Measurements from ENCODE around the gene WASF2. TPM values are rescaled to one million over a fixed set of nuclear protein-coding genes. Genes with fewer than 3 reads are reported as not detected.
A peak's percentile ranks its signal among the peaks of the same experiment; 100 is the strongest.

The WASF2 gene
- total and polyA plus RNA-seq, 2 of the 13 experiments (the other 11 are each of a cell fraction or from before 2014, with no cell fraction given), result 10.4 to 27.7 TPM

DNA sequence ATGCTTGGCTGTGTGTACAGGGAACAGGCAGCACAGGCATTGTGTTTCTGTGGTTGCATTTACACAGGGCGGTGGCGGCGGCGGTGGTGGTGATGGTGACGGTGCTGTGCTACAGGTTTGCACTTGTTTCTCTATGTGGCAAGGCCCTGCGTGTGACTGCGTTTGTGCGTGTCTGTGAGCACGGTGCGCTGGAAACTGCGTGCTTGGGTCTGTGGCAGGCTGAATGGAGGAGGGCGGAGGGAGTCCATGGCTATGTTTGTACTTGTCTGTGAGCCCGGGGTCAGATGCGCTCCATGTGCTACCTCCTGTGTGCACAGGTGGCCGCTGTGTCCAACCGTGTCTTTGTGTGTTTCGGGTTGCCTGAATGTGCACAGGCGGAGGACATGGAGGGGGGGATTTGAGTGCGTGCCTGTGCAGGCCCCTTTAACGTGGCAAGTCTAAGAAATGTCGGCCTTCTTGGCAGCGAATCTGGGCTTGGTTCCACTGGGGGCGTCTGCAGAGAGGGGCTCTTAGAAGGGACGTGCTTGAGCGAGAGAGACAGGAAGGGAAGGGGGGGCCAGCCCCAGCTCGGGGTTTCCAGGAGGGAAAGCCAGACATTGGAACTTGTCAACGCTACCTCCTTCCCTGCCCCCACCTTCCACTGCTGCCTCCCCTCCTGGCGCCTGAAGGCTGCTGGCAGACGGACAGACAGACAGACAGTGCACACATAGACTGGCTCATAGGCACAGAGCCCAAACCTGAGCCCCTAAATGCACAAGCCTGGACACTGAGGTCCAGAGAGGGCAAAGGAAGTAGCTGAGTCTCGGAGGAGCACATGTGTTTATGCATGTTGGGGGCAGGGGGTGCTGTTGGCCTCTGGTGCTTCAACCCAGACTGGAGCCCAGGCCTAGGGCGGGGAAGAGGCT is 32.7 kb upstream of the WASF2 start (continued):
- TF ChIP-seq GATA4 (IDR thresholded peaks at IDR 0.05; ENCODE audit: borderline replicate concordance, low read depth) (no peak), ZBTB8A (CRISPR knock-in tag; IDR thresholded peaks at IDR 0.05; ENCODE audit: borderline replicate concordance, low read depth) (no peak), POLR2G (IDR thresholded peaks at IDR 0.05; ENCODE audit: low read depth, low read length) (no peak; the same call in none of the 2 replicates), ZNF547 (CRISPR knock-in tag; IDR thresholded peaks at IDR 0.05) (no peak), HNRNPUL1 (IDR thresholded peaks at IDR 0.05; ENCODE audit: low read depth, low read length) (no peak), ASH2L (IDR thresholded peaks at IDR 0.05; ENCODE audit: insufficient read length, low read depth, low read length) (peak; percentile 17), KDM4B (CRISPR knock-in tag; IDR thresholded peaks at IDR 0.05) (no peak), ZSCAN21 (CRISPR knock-in tag; IDR thresholded peaks at IDR 0.05; ENCODE audit: borderline replicate concordance) (no peak), TSC22D2 (CRISPR knock-in tag; IDR thresholded peaks at IDR 0.05; ENCODE audit: borderline replicate concordance) (no peak), ZNF17 (CRISPR knock-in tag; IDR thresholded peaks at IDR 0.05) (no peak), SP2 (CRISPR knock-in tag; IDR thresholded peaks at IDR 0.05) (no peak), ZNF468 (CRISPR knock-in tag; IDR thresholded peaks at IDR 0.05) (no peak), SP5 (CRISPR knock-in tag; IDR thresholded peaks at IDR 0.05; ENCODE audit: borderline replicate concordance, low read depth) (no peak)
- TF ChIP-seq, protein P1, sequence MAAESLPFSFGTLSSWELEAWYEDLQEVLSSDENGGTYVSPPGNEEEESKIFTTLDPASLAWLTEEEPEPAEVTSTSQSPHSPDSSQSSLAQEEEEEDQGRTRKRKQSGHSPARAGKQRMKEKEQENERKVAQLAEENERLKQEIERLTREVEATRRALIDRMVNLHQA (CRISPR knock-in tag; IDR thresholded peaks at IDR 0.05), result no peak
- TF ChIP-seq, protein P2, sequence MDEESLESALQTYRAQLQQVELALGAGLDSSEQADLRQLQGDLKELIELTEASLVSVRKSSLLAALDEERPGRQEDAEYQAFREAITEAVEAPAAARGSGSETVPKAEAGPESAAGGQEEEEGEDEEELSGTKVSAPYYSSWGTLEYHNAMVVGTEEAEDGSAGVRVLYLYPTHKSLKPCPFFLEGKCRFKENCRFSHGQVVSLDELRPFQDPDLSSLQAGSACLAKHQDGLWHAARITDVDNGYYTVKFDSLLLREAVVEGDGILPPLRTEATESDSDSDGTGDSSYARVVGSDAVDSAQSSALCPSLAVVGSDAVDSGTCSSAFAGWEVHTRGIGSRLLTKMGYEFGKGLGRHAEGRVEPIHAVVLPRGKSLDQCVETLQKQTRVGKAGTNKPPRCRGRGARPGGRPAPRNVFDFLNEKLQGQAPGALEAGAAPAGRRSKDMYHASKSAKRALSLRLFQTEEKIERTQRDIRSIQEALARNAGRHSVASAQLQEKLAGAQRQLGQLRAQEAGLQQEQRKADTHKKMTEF (CRISPR knock-in tag; IDR thresholded peaks at IDR 0.05), result no peak
- TF ChIP-seq, protein P3, sequence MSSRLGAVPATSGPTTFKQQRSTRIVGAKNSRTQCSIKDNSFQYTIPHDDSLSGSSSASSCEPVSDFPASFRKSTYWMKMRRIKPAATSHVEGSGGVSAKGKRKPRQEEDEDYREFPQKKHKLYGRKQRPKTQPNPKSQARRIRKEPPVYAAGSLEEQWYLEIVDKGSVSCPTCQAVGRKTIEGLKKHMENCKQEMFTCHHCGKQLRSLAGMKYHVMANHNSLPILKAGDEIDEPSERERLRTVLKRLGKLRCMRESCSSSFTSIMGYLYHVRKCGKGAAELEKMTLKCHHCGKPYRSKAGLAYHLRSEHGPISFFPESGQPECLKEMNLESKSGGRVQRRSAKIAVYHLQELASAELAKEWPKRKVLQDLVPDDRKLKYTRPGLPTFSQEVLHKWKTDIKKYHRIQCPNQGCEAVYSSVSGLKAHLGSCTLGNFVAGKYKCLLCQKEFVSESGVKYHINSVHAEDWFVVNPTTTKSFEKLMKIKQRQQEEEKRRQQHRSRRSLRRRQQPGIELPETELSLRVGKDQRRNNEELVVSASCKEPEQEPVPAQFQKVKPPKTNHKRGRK (CRISPR knock-in tag; IDR thresholded peaks at IDR 0.05), result no peak
- TF ChIP-seq, protein P4, sequence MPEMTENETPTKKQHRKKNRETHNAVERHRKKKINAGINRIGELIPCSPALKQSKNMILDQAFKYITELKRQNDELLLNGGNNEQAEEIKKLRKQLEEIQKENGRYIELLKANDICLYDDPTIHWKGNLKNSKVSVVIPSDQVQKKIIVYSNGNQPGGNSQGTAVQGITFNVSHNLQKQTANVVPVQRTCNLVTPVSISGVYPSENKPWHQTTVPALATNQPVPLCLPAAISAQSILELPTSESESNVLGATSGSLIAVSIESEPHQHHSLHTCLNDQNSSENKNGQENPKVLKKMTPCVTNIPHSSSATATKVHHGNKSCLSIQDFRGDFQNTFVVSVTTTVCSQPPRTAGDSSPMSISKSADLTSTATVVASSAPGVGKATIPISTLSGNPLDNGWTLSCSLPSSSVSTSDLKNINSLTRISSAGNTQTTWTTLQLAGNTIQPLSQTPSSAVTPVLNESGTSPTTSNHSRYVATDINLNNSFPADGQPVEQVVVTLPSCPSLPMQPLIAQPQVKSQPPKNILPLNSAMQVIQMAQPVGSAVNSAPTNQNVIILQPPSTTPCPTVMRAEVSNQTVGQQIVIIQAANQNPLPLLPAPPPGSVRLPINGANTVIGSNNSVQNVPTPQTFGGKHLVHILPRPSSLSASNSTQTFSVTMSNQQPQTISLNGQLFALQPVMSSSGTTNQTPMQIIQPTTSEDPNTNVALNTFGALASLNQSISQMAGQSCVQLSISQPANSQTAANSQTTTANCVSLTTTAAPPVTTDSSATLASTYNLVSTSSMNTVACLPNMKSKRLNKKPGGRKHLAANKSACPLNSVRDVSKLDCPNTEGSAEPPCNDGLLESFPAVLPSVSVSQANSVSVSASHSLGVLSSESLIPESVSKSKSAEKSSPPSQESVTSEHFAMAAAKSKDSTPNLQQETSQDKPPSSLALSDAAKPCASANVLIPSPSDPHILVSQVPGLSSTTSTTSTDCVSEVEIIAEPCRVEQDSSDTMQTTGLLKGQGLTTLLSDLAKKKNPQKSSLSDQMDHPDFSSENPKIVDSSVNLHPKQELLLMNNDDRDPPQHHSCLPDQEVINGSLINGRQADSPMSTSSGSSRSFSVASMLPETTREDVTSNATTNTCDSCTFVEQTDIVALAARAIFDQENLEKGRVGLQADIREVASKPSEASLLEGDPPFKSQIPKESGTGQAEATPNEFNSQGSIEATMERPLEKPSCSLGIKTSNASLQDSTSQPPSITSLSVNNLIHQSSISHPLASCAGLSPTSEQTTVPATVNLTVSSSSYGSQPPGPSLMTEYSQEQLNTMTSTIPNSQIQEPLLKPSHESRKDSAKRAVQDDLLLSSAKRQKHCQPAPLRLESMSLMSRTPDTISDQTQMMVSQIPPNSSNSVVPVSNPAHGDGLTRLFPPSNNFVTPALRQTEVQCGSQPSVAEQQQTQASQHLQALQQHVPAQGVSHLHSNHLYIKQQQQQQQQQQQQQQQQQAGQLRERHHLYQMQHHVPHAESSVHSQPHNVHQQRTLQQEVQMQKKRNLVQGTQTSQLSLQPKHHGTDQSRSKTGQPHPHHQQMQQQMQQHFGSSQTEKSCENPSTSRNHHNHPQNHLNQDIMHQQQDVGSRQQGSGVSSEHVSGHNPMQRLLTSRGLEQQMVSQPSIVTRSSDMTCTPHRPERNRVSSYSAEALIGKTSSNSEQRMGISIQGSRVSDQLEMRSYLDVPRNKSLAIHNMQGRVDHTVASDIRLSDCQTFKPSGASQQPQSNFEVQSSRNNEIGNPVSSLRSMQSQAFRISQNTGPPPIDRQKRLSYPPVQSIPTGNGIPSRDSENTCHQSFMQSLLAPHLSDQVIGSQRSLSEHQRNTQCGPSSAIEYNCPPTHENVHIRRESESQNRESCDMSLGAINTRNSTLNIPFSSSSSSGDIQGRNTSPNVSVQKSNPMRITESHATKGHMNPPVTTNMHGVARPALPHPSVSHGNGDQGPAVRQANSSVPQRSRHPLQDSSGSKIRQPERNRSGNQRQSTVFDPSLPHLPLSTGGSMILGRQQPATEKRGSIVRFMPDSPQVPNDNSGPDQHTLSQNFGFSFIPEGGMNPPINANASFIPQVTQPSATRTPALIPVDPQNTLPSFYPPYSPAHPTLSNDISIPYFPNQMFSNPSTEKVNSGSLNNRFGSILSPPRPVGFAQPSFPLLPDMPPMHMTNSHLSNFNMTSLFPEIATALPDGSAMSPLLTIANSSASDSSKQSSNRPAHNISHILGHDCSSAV (CRISPR knock-in tag; IDR thresholded peaks at IDR 0.05; ENCODE audit: borderline replicate concordance), result no peak
